Placental epithelial cell (primary cell): ENCODE results near the gene PNMA3. TPM values are rescaled to one million over a fixed set of nuclear protein-coding genes. Genes with fewer than 3 reads are reported as not detected.

Experiments used
- small RNA-seq: library from RNA; depleted of rRNA; stranded (forward); fragments of <200 nt; gene quantifications from one replicate; pipeline ENCODE3, GENCODE V24; 2012
- total RNA-seq: library from RNA; depleted of rRNA; stranded (reverse); fragments of >200 nt; gene quantifications from 2 replicates; pipeline ENCODE4 v1.2.3, GENCODE V29; 2012

PNMA3 gene, protein sequence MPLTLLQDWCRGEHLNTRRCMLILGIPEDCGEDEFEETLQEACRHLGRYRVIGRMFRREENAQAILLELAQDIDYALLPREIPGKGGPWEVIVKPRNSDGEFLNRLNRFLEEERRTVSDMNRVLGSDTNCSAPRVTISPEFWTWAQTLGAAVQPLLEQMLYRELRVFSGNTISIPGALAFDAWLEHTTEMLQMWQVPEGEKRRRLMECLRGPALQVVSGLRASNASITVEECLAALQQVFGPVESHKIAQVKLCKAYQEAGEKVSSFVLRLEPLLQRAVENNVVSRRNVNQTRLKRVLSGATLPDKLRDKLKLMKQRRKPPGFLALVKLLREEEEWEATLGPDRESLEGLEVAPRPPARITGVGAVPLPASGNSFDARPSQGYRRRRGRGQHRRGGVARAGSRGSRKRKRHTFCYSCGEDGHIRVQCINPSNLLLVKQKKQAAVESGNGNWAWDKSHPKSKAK
- total RNA-seq, result not detected in 2 replicates

DNA sequence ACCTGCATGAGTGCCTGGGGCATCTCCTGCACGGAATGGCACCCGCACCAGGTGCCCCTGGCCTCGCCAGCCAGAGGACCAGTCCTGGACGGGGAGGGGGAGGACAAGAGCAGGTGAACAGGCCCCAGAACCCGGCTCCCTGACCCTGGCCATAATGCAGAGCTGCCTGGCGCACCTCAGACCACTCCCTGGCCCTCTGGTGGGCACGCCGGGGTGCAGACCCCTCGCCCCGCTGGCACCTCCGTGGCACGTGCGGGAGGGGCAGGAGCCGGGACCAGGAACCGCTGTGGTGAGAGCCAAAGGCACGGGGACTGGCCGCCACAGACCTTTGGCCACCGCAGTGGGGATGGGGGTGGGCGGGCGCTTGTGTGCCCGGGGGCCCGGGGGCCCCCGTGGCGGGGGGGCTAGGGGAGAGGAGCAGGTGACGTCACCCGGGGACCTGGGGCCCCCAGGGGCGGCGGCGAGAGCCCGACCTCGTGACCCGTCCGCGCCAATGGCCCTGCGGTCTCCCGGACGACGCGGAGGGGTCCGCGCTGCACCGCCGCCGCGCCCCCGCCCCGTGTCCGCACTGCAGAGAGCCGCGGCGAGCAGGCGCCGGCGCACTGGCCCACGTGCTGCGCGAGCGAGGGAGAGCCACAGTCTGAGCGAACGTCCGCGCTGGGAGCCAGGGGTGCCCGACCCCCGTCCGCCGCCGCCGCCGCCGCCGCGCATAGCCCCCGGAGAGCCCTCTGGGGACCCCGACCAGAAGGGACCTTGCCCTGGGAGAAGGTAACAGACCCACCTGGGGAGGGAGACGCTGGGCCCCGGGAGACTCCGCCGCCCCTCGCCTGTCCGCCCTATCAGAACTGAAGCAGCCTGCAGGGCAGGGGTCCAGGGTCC, at the start of gene PNMA3:
PNMA3 (plus strand) TSS at position 600 of the 879 bp plus-strand sequence. CDS start 586 bp downstream, outside the sequence.

DNA sequence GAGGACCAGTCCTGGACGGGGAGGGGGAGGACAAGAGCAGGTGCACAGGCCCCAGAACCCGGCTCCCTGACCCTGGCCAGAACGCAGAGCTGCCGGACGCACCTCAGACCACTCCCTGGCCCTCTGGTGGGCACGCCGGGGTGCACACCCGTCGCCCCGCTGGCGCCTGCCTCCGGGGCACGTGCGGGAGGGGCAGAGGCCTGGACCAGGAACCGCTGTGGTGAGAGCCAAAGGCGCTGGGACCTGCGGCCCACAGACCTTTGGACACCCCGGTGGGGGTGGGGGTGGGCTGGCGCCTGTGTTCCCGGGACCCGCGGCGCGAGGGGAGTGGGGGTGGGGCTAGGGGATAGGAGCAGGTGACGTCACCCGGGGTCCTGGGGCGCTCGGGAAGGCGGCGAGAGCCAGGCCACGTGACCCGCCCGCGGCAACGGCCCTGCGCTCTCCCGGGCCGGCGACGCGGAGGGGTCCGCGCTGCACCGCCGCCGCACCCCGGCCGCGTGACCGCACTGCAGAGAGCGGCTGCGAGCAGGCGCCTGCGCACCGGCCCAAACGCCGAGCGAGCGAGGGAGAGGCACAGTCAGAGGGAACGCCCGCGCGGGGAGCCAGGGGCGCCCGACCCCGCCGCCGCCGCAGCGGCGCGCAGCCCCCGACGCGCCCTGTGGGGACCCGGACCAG, 15.8 kb downstream of the PNMA3 start, which contains the start of gene PNMA6A:
PNMA6A (plus strand) TSS at position 546 of the 675 bp plus-strand sequence. CDS start 609 bp downstream, outside the sequence.

Small RNA genes lying within 50 kb of the gene (small RNA-seq; reads per million reads assigned to genes)
- not detected for gene AC243428.1

Other genes with a start within 250 kb of the PNMA3 start
- 34.1 and 37.3 TPM in 2 replicates for gene CETN2, start 225.7 kb upstream of the PNMA3 start, total RNA-seq
- gene NSDHL, start 225.4 kb upstream of the PNMA3 start, total RNA-seq, result 8.6 and 22.8 TPM in 2 replicates
- 36.5 and 76.3 TPM in 2 replicates for gene ZNF185, start 158.4 kb upstream of the PNMA3 start, total RNA-seq
- gene PNMA5, start 62.4 kb upstream of the PNMA3 start, total RNA-seq, result not detected in 2 replicates
- gene PNMA6A, start 16.0 kb downstream of the PNMA3 start, total RNA-seq, result under 0.01 and 0.11 TPM in 2 replicates
- gene MAGEA1, start 122.8 kb downstream of the PNMA3 start, total RNA-seq, result not detected in 2 replicates